Glomerular endothelial cell (primary cell): ENCODE data around the gene CPT1A. TPM values are rescaled to one million over a fixed set of nuclear protein-coding genes. Genes with fewer than 3 reads are reported as not detected.

Source experiments
- DNase-seq: peaks from one replicate; pipeline ENCODE4 v3.0.0-alpha.2; 2011; ENCODE audit warnings: low read depth, low spot score; ENCODE audit errors: extremely low read depth
- total RNA-seq: library from RNA; depleted of rRNA; stranded (reverse); fragments of >200 nt; gene quantifications from 2 replicates; pipeline ENCODE4 v1.2.3, GENCODE V29; 2015

Gene CPT1A
- total RNA-seq, 1 donor from 2014 or later: 67.0 TPM

GRCh38 chr11:68715456-68716122 lies 126.1 kb downstream of the CPT1A start:
- no peak for DNase-seq

- no peak for DNase-seq
Observed at GRCh38 chr11:68714060-68714856, 127.5 kb downstream of the CPT1A start.

- no peak for DNase-seq
Observed at GRCh38 chr11:68711114-68711513, 130.6 kb downstream of the CPT1A start.

GRCh38 chr11:68710409-68710808 lies 131.3 kb downstream of the CPT1A start:
- no peak for DNase-seq

- DNase-seq: no peak
Observed at GRCh38 chr11:68709062-68709461, 132.7 kb downstream of the CPT1A start.

- no peak for DNase-seq
Observed at GRCh38 chr11:68707527-68707926, 134.2 kb downstream of the CPT1A start.

GRCh38 chr11:68704887-68705286 lies 136.8 kb downstream of the CPT1A start:
- no peak for DNase-seq

Other genes starting within 250 kb of the CPT1A start
- 2.8 and 4.5 TPM in 2 replicates for gene GAL, start 157.4 kb downstream of the CPT1A start, total RNA-seq
- 4.0 and 10.8 TPM in 2 replicates for gene TESMIN, start 90.4 kb downstream of the CPT1A start, total RNA-seq
- gene MRPL21, start 61.9 kb upstream of the CPT1A start, total RNA-seq: 47.5 and 76.8 TPM in 2 replicates
- 12.9 and 17.7 TPM in 2 replicates for gene IGHMBP2, start 62.0 kb upstream of the CPT1A start, total RNA-seq
- not detected in 2 replicates for gene MRGPRD, start 139.1 kb upstream of the CPT1A start, total RNA-seq
- gene MRGPRF, start 171.3 kb upstream of the CPT1A start, total RNA-seq: 0.24 TPM in 1 of 2 replicates, not detected in the other
- gene TPCN2, start 207.0 kb upstream of the CPT1A start, total RNA-seq: 7.8 and 19.7 TPM in 2 replicates